Keratinocyte (primary cell): ENCODE data around the gene EFTUD2. TPM values are rescaled to one million over a fixed set of nuclear protein-coding genes. Genes with fewer than 3 reads are reported as not detected.

ENCODE experiments used
- DNase-seq: peaks from one replicate; pipeline ENCODE4 v3.0.0-alpha.2; 2011; ENCODE audit warnings: low read depth, missing footprints, low spot score
- FAIRE-seq: peaks from 2 replicates; lab custom pipeline; 2011; peaks lifted over from hg19 to GRCh38; lab: Jason Lieb, UNC
- H2AFZ ChIP-seq: 2 replicates; pipeline ENCODE4 v1.6.0; 2012; ENCODE audit warnings: low read length, control low read depth, inconsistent platforms; ENCODE audit not compliant: control insufficient read depth
- H3K27ac ChIP-seq: 2 replicates; pipeline ENCODE4 v1.5.1; 2011; ENCODE audit warnings: low read length; ENCODE audit not compliant: control insufficient read depth, insufficient read depth
- H3K27me3 ChIP-seq: 3 replicates; pipeline ENCODE4 v1.6.0; 2011; ENCODE audit warnings: low read length; ENCODE audit not compliant: control insufficient read depth, insufficient read depth; ENCODE audit errors: extremely low read depth
- H3K36me3 ChIP-seq, 2 experiments: 2 replicates in 1 of 2; 3 replicates in 1 of 2; pipeline ENCODE4 v1.5.1; 2011; ENCODE audit warnings: low read length in 2 of 2, mild to moderate bottlenecking in 1 of 2; ENCODE audit not compliant: control insufficient read depth in 2 of 2, insufficient read depth in 2 of 2; ENCODE audit errors: extremely low read depth in 1 of 2
- H3K4me1 ChIP-seq: 3 replicates; pipeline ENCODE4 v1.5.1; 2011; ENCODE audit warnings: low read length; ENCODE audit not compliant: control insufficient read depth, insufficient read depth; ENCODE audit errors: extremely low read depth
- H3K4me2 ChIP-seq: 3 replicates; pipeline ENCODE4 v1.6.0; 2011; ENCODE audit warnings: low read depth, low read length; ENCODE audit not compliant: control insufficient read depth, insufficient read depth; ENCODE audit errors: extremely low read depth
- H3K4me3 ChIP-seq, 3 experiments: fragments of 200-600 bp in 1 of 3; sonication (generic) in 1 of 3; 2 replicates in 2 of 3; 3 replicates in 1 of 3; pipeline ENCODE4 v1.5.1; 2011 to 2016; ENCODE audit warnings: low read length in 3 of 3, mild to moderate bottlenecking in 3 of 3, control low read depth in 2 of 3, inconsistent platforms in 1 of 3, low read depth in 1 of 3, mixed read lengths in 1 of 3, mixed run types in 1 of 3, moderate library complexity in 1 of 3; ENCODE audit not compliant: control insufficient read depth in 2 of 3, insufficient read depth in 2 of 3; ENCODE audit errors: extremely low read depth in 1 of 3
- H3K79me2 ChIP-seq: 2 replicates; pipeline ENCODE4 v1.6.0; 2012; ENCODE audit warnings: low read length; ENCODE audit not compliant: control insufficient read depth, insufficient read depth
- H3K9ac ChIP-seq: 3 replicates; pipeline ENCODE4 v1.6.0; 2011; ENCODE audit warnings: low read length; ENCODE audit not compliant: control insufficient read depth, insufficient read depth; ENCODE audit errors: extremely low read depth
- H3K9me1 ChIP-seq: 3 replicates; pipeline ENCODE4 v1.6.0; 2011; ENCODE audit warnings: low read length; ENCODE audit not compliant: control insufficient read depth, insufficient read depth; ENCODE audit errors: extremely low read depth
- H3K9me3 ChIP-seq: 2 replicates; pipeline ENCODE4 v1.5.1; 2012; ENCODE audit warnings: low read depth, low read length; ENCODE audit not compliant: control insufficient read depth
- H4K20me1 ChIP-seq: 3 replicates; pipeline ENCODE4 v1.6.0; 2011; ENCODE audit warnings: low read length; ENCODE audit not compliant: control insufficient read depth, insufficient read depth; ENCODE audit errors: extremely low read depth
- EZH2 ChIP-seq: IDR thresholded peaks from one replicate; pipeline ENCODE4 v1.6.1; 2012; ENCODE audit warnings: inconsistent platforms, mild to moderate bottlenecking, low read length, moderate library complexity
- dilution Hi-C: fragments of 300-500 bp; cut with MboI; formaldehyde crosslinking; loops from one replicate; pipeline ENCODE4 v1.7.0; 2020; ENCODE audit warnings: low sequenced_read_pairs; ENCODE audit not compliant: extremely low pct_ligation_motif_present
- polyA plus RNA-seq, 5 experiments: library from polyadenylated mRNA; depleted of rRNA in 3 of 5; stranded (reverse) in 3 of 5; stranded (forward) in 1 of 5; unstranded in 1 of 5; fragments of >200 nt; gene quantifications; 1 replicate in 1 of 5; 2 replicates in 3 of 5; 3 replicates in 1 of 5; pipeline versions ENCODE4 v1.2.1 to v1.2.3, GENCODE V29; 2011 to 2012; ENCODE audit warnings: missing spikeins in 2 of 5, low read depth in 1 of 5, low replicate concordance in 1 of 5
- TF ChIP-seq, protein P1 (sequence below), 3 experiments: IDR thresholded peaks in 1 of 3; conservative IDR thresholded peaks in 1 of 3; optimal IDR thresholded peaks in 1 of 3; 2 replicates in 2 of 3; 3 replicates in 1 of 3; pipeline versions ENCODE3 to v1.5.1; 2011; ENCODE audit warnings: low read length in 3 of 3, mild to moderate bottlenecking in 3 of 3, moderate library complexity in 2 of 3, control low read depth in 1 of 3, inconsistent platforms in 1 of 3; ENCODE audit not compliant: insufficient read depth in 2 of 3; ENCODE audit errors: extremely low read depth in 1 of 3

EFTUD2 gene
- polyA plus RNA-seq, 1 donor (not counting 4 experiments of a cell fraction or from before 2014, with no cell fraction given): 160 TPM

DNA sequence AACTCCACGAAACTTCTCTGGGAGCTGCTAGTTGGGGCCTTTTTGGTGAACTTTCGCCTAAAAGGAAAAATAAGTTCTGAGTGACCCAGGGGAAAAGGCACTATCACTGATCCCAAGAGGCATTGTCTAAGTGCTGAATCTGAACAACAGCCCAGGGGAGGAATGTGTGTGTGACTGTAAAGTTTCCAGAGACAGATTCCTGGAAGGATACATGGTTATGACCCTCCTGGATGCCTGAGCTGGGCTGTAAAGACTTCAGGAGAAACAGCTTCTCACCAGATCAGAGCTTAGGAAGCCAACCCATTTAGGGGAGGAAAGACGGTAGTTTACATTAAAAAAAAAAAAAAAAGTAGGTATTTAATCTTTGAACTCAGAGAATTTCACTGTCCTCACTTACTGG, 31.4 kb downstream of the EFTUD2 start:
- Histone ChIP-seq H3K27me3 (no peaks in the 10 kb centered on the region), H3K4me1 (no peaks in the 10 kb centered on the region), H3K27ac (no peak overlapping the region), H3K9ac (no peak overlapping the region), H3K79me2 (no peaks in the 10 kb centered on the region), H3K4me2 (no peak overlapping the region), H3K4me3 (no peak overlapping the region), H2AFZ (no peak overlapping the region), H3K36me3 (peaks cover 33 to 77% of the 10 kb centered on the region in 2 experiments), H3K9me1 (no peaks in the 10 kb centered on the region), H4K20me1 (peaks cover 4% of the 10 kb centered on the region), H3K9me3 (no peaks in the 10 kb centered on the region)
- no peak for TF ChIP-seq EZH2
- TF ChIP-seq, protein P1, sequence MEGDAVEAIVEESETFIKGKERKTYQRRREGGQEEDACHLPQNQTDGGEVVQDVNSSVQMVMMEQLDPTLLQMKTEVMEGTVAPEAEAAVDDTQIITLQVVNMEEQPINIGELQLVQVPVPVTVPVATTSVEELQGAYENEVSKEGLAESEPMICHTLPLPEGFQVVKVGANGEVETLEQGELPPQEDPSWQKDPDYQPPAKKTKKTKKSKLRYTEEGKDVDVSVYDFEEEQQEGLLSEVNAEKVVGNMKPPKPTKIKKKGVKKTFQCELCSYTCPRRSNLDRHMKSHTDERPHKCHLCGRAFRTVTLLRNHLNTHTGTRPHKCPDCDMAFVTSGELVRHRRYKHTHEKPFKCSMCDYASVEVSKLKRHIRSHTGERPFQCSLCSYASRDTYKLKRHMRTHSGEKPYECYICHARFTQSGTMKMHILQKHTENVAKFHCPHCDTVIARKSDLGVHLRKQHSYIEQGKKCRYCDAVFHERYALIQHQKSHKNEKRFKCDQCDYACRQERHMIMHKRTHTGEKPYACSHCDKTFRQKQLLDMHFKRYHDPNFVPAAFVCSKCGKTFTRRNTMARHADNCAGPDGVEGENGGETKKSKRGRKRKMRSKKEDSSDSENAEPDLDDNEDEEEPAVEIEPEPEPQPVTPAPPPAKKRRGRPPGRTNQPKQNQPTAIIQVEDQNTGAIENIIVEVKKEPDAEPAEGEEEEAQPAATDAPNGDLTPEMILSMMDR (optimal IDR thresholded peaks at IDR 0.05 in 1 of 3, IDR thresholded peaks at IDR 0.05 in 1 of 3, conservative IDR thresholded peaks at IDR 0.05 in 1 of 3; ENCODE audit: extremely low read depth in 1 of 3, insufficient read depth in 2 of 3, low read length in 3 of 3): no peak
- no peak for FAIRE-seq
- DNase-seq: no peak
- dilution Hi-C loops: no loop called here

DNA sequence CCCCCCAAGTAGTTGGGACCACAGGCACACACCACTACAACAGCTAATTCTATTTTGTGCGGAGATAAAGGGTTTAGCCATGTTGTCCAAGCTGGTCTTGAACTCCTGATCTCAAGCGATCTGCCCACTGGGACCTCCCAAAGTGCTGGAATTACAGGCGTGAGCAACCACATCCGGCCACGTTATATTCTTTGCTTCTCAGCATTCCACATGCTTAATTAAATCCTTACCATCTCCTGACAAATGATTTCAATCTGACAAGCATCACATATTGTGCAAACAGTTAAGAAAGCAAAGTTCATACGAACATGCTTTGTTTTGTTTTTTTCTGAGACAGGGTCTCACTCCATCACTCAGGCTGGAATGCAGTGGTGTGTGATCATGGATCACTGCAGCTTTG, 33.3 kb downstream of the EFTUD2 start:
- no peaks in the 10 kb centered on the region for H3K9me1 ChIP-seq
- TF ChIP-seq, protein P1 (optimal IDR thresholded peaks at IDR 0.05 in 1 of 3, IDR thresholded peaks at IDR 0.05 in 1 of 3, conservative IDR thresholded peaks at IDR 0.05 in 1 of 3; ENCODE audit: extremely low read depth in 1 of 3, insufficient read depth in 2 of 3, low read length in 3 of 3): no peak
- dilution Hi-C loops: no loop called here
- H3K79me2 ChIP-seq: no peaks in the 10 kb centered on the region
- H3K36me3 ChIP-seq: peaks cover 35 to 76% of the 10 kb centered on the region in 2 experiments
- H3K4me1 ChIP-seq: no peaks in the 10 kb centered on the region
- peaks cover 4% of the 10 kb centered on the region for H4K20me1 ChIP-seq
- no peaks in the 10 kb centered on the region for H3K27me3 ChIP-seq
- H3K4me2 ChIP-seq: no peak overlapping the region
- no peak overlapping the region for H3K9ac ChIP-seq
- no peak for FAIRE-seq
- no peak for DNase-seq
- no peaks in the 10 kb centered on the region for H3K9me3 ChIP-seq
- H2AFZ ChIP-seq: no peak overlapping the region
- H3K4me3 ChIP-seq: no peak overlapping the region
- no peak overlapping the region for H3K27ac ChIP-seq
